Measurements from ENCODE around the gene MXRA5.
"Not testable (repeated sequence)": the region's sequence is repeated elsewhere in the genome, so short reads cannot be mapped to it uniquely, and the experiment has no call there.

Gene MXRA5

DNA sequence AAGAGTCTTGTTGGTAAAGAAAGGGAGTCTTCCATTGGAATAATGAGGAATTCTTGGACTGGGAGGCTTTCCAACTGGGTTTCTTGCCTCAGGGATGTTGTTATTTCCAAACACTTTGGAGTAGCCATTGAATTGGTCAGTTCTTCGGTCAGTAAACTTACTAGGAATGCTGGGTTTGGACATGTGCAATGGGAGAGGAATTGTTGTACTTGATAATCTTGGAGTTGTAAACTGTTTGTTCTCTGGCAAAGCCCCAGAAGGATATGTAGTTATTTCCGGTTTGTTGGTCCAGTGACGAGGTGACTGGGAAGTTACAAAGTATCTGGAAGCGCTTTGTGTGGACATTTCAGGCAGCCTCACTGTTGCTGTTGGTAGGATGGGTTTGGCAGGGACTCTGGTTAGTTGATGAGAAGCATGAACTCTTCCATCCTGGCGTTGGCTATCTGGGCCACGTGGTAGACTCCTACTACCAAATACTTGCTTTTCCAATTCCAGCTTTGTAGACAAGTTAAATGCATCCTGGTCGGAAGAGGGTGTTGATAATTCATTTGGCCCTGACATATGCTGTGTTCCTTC lies 25.9 kb downstream of the MXRA5 start:
- DNase-seq, result no peak

DNA sequence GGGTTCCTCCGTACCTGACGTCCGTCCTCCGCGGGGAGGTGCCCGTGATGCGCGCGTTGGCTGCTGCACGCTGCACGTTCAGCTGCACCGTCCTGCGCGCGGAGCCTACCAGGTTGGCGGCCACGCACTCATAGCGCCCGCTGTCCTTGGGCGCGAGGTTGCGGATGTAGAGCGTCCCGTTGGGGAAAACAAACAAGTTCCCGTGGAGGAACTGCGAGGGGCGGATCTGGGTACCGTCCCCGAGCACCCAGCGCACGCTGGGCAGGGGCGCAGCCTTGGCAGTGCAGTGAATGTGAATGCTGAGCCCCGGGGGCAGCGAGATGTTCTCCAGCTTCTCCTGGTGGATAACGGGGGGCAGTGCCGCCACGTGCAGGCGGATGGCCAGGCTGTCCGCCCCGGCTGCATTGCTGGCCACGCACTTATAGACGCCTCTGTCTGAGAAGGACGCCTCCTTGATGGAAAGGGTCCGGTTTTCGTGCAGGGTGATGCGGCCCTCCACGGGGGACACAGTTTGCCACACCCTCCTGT lies 29.2 kb downstream of the MXRA5 start:
- DNase-seq, result no peak

DNA sequence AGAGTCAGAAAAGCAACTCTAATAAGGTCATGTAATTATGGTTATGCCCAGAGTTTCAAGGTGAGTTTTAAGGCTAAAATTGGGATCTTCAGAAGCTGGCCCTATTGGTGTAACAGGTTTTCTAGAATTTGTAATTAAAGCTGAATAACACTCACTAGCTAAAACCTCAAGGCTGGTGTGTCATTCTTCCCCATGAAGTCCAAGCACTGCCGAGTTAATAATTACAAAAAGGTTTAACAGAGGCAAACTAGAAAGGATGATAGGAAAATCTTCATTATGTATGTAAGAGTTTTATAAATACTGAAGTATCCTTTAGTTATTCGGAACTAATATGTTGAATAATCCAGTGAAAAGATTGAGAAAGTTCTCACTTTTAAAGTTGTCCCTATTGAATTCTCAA lies 34.3 kb downstream of the MXRA5 start:
- DNase-seq, result no peak

DNA sequence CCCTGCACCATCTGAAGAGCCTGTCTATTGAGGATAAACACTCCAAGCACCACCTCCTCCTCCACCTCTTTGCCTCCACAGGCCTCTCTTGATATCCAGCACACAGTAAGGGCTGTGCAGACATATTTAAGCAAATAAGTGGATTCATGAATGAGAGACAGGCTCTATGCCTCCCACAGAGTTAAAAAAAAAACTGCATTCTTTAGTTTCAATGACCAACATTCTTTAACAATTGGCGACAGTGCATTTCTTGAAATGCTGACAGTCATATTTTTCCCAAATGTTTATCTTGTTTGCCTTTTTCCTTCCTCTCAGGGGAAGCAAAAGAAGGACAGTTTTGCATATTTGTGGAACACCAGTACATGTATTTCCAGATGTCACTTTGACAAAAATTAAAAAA lies 38.6 kb downstream of the MXRA5 start:
- no peak for DNase-seq

DNA sequence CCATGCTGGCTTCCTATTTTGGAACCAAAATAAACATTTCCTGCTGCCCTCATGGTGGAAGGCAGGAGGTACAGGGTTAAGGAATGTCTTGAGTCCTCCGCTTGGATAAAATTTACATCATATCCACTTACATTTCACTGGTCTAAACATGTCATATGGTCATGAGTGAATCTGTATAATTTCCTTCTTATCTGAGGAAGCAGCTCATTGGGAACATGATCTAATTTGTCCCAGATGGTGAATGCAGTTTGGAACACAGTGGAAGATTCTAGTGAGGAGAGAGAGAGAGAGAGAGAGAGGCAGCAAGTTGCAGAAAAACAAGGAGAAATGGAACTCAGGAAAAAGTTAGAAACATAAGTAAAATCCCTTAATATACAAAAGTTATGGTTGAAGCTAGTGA lies 46.8 kb downstream of the MXRA5 start:
- no peak for DNase-seq

DNA sequence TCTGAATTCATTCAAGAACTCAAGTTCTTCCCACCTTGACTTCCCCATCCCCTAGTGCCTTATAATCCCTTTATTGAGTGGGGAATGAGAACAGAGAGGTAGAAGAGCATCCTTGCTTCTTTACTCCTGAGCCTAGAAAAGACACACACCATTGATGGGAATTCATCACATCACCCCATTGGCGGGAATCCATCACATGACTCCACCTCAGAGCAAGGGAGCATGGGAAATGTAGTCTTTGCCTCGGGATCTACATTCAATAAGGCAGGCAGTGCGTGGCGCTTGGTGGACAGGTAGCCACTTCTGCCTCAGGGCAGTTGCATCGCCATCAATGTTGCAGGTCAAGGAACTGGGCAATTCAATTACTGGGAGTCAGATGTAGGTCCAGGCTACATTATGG lies 50.7 kb downstream of the MXRA5 start:
- DNase-seq, result no peak

DNA sequence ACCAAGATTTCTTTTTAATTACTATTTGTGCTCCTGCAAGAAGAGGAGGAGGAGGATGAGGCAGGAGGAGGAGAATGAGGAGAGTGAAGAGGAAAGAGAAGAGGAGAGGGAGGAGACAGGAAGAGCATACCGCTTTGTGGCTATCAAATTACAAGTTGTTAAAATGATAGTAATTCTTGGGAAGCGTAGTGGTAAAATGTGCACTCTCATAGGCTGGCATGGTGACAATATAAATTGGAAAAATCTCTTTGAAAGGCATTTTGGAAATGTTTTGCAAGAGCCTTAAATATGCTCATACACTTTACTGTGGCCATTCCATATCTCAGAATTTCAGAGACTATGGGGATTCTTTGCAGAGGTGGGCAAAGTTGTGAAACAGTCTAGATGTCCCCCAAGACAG lies 53.2 kb downstream of the MXRA5 start:
- DNase-seq, result no peak

DNA sequence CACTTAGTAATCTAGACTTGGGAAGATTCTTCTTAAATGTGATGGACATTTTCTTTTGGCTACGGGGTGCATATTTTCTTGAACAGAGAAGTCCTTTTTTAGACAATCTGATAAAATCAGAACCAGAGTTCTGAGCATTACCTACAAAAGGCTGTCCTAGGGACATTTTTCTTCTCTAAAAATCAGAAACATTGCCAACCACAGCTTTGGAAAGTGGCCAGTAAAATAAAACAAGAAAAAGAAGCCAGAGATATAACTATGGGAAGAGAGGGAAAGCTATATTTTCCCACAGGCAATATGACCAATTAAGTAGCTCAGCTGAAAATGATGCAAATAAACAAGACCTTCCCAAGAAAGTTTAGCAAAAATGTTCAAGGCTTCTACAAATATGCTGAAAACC lies 55.9 kb downstream of the MXRA5 start:
- no peak for DNase-seq

DNA sequence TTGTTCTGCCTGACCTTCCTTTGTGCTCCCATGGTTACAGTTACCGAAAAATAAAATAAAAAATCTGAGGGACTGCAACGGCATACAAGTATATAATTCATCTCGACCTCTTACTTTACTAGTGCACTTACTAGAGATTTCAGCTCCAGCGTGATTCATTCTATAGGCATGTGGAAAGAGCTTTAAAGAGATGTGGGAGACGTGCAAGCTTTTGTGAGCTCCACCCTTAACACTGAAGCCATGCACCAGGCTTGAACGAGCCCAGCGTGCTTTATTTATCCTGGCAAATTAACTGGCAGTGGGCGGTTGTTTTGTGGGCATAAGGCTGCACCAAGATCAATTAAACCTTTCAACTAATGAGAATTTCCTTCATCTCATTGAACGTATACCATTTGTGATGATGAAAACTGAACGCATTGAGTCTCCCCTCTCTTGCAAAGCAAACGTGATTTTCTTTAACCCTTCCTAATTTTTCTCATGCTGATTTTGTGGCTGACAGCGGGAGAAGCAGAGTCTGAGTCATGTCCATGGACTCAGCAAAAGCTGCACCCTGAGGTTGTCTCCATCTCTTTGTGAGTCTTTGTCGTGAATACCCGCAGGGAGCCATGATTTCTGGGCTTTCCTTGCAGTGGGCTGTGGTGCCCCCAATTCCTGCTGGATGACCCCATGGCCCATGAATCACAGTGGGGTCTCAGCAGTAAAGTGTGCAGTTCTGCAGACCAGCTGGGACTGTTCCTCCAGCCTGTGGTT lies 60.1 kb downstream of the MXRA5 start:
- peak; percentile 81 for DNase-seq

DNA sequence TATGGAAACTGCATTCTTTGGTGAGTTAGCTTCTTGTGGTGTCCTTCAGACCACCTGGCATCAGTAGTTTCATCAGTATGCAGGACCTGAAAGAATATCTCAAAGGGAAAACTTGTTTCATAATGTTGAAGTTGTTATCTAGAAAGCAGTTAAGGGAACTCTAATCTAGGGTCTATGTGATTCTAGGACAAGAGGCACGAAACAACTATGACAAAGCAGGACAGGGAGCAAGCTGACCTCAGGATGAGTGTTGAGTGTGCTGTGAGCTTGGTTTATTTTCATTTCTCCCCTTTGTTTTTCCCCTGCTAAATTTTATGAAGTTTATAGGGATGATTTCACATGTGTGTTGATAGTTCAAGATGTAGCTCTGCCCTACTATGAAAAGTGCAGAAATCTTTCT lies 65.7 kb downstream of the MXRA5 start:
- no peak for DNase-seq

DNA sequence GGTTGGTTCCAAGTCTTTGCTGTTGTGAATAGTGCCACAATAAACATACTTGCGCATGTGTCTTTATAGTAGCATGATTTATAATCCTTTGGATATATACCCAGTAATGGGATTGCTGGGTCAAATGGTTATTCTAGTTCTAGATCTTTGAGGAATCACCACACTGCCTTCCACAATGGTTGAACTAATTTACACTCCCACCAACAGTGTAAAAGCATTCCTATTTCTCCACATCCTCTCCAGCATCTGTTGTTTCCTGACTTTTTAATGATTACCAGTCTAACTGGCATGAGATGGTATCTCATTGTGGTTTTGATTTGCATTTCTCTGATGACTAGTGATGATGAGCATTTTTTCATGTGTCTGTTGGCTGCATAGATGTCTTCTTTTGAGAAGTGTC lies 72.8 kb downstream of the MXRA5 start:
- DNase-seq, result not testable (repeated sequence)

DNA sequence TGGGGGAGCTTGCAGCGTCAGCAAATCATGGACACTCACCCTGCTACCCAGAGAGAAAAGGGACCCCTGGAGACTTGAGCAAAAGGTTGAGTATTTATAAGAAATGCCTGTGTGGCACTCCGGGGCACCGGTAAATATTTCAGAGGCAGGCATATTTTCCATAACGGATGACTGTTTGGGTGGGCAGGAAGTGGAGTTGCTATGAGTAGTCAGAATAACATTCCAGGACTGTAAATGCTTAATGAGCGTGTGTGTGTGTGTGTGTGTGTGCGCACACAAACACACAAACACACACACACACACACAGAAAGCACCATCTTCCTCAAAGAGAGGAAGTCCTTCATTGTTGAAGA lies 74.6 kb downstream of the MXRA5 start:
- peak; percentile 57 for DNase-seq

DNA sequence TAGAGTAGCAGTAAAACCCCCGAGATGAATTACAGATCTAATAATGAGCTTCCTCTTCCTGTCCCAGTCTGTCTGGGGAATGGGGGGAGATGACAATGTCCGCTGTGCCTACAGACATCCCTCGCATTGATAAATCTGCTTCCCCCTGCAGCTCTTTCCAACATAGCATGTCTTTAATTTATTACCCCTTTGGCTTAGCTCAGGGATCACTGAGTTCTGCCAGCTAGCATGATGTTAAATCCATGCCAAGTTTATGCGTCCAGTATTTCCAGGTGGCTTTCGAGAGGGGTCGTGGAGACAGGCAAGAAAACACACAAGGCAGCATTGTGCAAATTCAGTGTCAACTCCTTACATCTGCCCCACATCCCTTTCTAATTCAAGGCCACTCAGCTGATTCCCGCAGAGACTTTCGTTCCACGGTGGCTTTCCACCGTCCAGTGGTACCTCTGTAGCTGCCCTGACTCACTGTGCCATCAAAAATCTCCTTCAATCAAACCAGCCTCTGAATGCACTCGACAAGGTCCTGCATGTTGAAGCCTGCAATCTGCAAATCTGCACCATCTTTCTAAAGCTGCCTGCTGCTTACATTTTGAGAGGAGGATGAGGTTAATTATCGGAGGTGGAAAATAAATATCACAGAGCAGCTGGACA lies 75.1 kb downstream of the MXRA5 start:
- DNase-seq, result no peak

DNA sequence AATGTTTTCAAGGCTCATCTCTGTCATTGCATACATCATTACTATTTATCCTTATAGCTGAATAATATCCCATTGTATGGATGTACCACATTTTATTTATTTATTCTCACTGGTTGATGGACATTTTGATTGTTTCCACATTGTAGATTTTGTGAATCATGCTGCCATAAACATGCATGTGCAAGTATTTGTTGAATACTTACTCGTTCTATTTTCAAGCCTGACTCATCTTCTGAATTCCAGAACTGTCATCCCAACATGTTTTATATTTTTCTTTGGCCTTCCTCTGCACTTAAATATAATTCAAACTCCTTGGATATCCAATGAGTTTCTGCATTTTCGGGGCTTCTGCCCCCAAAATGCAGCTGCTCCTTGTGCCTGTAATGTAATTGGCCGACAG lies 77.6 kb downstream of the MXRA5 start:
- peak; percentile 2 for DNase-seq

DNA sequence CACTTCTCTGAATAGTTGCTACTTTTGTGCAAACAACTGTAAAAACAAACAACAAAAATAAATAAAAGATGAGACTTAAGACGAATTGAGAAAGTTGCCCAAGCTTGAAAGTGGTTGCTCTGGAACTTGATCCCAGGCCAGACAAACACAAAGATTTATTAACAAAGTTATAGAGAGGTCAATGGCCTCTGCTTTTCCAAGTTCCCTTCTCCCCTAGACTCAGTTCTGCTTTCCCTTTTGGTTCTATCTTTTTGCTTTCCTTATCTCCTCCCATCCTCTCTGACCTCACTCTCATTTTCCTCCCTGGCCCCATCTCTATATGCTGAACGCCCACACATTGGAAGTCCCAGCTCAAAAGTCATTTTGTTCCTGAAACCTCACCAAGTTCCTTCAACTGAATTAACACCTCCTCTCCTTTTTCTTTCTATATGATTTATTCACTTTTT lies 82.7 kb downstream of the MXRA5 start:
- peak; percentile 23 for DNase-seq

DNA sequence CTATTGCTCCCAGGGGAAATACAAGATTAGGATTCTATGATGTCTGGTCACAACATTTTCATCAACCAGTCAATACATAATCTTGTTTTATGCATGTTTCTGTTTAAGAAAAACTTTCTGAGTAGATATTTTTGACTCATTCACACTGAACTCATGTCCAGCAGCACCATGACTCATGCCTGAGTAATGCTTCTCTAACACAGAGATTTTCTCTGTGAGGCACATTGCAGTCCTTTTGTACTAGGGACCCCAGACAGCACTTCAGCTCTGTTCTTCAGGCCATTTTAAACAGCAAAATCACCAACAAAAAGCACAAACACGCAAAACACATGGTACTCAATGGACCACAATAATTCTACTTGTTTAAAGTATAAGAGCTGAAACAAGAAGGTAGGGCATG lies 83.6 kb downstream of the MXRA5 start:
- DNase-seq, result peak; percentile 68

All from NCI-H226 (cell line).